Measurements from ENCODE around the gene SAMD1. TPM values are rescaled to one million over a fixed set of nuclear protein-coding genes. Genes with fewer than 3 reads are reported as not detected.

The SAMD1 gene
- total and polyA plus RNA-seq, 2 of the 8 experiments (the other 6 are each of a cell fraction or from before 2014, with no cell fraction given) = 40.0 to 100 TPM

- Histone ChIP-seq H3K4me2 (ENCODE audit: insufficient read depth in 1 of 2, low read depth in 2 of 2, low read length in 2 of 2) (peak overlapping the region; percentile 11 to 23; a peak in 2 of 4 replicates), H3K27ac (ENCODE audit: low read depth, low read length) (no peak overlapping the region)
- WGBS, 2 experiments (ENCODE audit: extremely low coverage in 1 of 2, insufficient coverage in 1 of 2, insufficient read length in 1 of 2, insufficient replicate concordance in 2 of 2, low coverage in 1 of 2, low lambda C conversion rate in 2 of 2, missing lambda C conversion rate in 1 of 2) = 70% methylated on average over 7 of the region's 12 CpGs; no CpG with 5 or more reads in 1 of the 2 experiments
- TF ChIP-seq BACH1 (IDR thresholded peaks at IDR 0.05; ENCODE audit: low read length) (no peak), CTBP2 (IDR thresholded peaks at IDR 0.05; ENCODE audit: borderline replicate concordance, insufficient read depth, insufficient read length, low read length) (no peak), JUN (IDR thresholded peaks at IDR 0.05; ENCODE audit: low read depth, low read length) (no peak), SUZ12 (IDR thresholded peaks at IDR 0.05; ENCODE audit: low read length) (no peak)
These were observed 21.7 kb upstream of the SAMD1 start for GRCh38 chr19:14112051-14112808.

More at GRCh38 chr19:14112051-14112808, 21.7 kb upstream of the SAMD1 start:
- FAIRE-seq = no peak
- H3K79me2 ChIP-seq (ENCODE audit: control insufficient read depth in 1 of 2, insufficient read depth in 2 of 2, low read length in 2 of 2) = 0 out of 4 replicates have a peak, but pooled peaks cover 0 to 3% of the 10 kb centered on the region in 2 experiments
- H2AFZ ChIP-seq (ENCODE audit: low read length) = no peak overlapping the region
- peaks cover 11 to 27% (median 15%) of the 10 kb centered on the region in 4 experiments for H3K4me1 ChIP-seq (replicated peaks in 1 of 4; ENCODE audit: control insufficient read depth in 3 of 4, insufficient read depth in 4 of 4, low read length in 3 of 4)
- H3K4me3 ChIP-seq (ENCODE audit: extremely low read depth in 1 of 4, insufficient read depth in 2 of 4, low read depth in 3 of 4, low read length in 4 of 4) = no peak overlapping the region
- H2BK15ac ChIP-seq (ENCODE audit: low read length) = peak overlapping the region; percentile 88; the same call in 1 of the 2 replicates
- no peak overlapping the region for H3K14ac ChIP-seq (ENCODE audit: insufficient read length)
- peak overlapping the region; percentile 82 for H3K4ac ChIP-seq (replicated peaks; ENCODE audit: insufficient read length, low read depth, low read length)
- peaks cover 9 to 12% of the 10 kb centered on the region in 2 experiments for H4K20me1 ChIP-seq (replicated peaks in 1 of 2; ENCODE audit: control insufficient read depth in 1 of 2, insufficient read depth in 2 of 2, low read length in 2 of 2)
- ChIA-PET CTCF (ENCODE audit: partially characterized antibody) (interaction anchor here (1.3 to 11.3 kb wide), 6 partner anchors 8 to 38 kb away, joined by 3 to 105 read pairs (median 24); partner anchors contain the start of gene ASF1B), POLR2A (ENCODE audit: partially characterized antibody) (interaction anchor here (0.6 to 4.2 kb wide), 5 partner anchors 10 to 135 kb away, joined by 3 to 24 read pairs (median 4); partner anchors contain the start of gene ASF1B)
- H2BK12ac ChIP-seq (ENCODE audit: low read depth, low read length) = peak overlapping the region; percentile 98; the same call in 1 of the 2 replicates
- H3K9me3 ChIP-seq (ENCODE audit: insufficient read depth in 2 of 2, low read depth in 1 of 2, low read length in 1 of 2) = no peaks in the 10 kb centered on the region
- no peak overlapping the region for H3K23ac ChIP-seq (ENCODE audit: insufficient read length)
- H2BK20ac ChIP-seq (ENCODE audit: low read length) = no peak overlapping the region
- H2BK120ac ChIP-seq (replicated peaks; ENCODE audit: low read depth, low read length) = peak overlapping the region; percentile 60
- H2BK5ac ChIP-seq (ENCODE audit: low read depth, low read length) = peak overlapping the region; percentile 79; the same call in 1 of the 2 replicates
- no peak overlapping the region for H2AK5ac ChIP-seq (ENCODE audit: low read depth, low read length)
- no peak overlapping the region for H3K9ac ChIP-seq (replicated peaks in 1 of 4; ENCODE audit: extremely low read depth in 1 of 4, low read depth in 3 of 4, low read length in 3 of 4)
- peak overlapping the region; percentile 86; the same call in 1 of the 2 replicates for H4K8ac ChIP-seq (ENCODE audit: extremely low read depth, insufficient read depth, low read length)
- H3K23me2 ChIP-seq (ENCODE audit: low read depth, low read length) = peaks cover 3% of the 10 kb centered on the region; the same call in 1 of the 2 replicates
- H4K91ac ChIP-seq (replicated peaks; ENCODE audit: insufficient read length, low read length) = peak overlapping the region; percentile 81
- DNase-seq (ENCODE audit: low read depth in 1 of 2, low spot score in 2 of 2) = no peak
- no peak overlapping the region for H4K5ac ChIP-seq (ENCODE audit: insufficient read length, low read depth, low read length)
- peaks cover 4% of the 10 kb centered on the region for H3K79me1 ChIP-seq (ENCODE audit: low read depth, low read length)
- no peaks in the 10 kb centered on the region; a peak in 2 of 7 replicates for H3K27me3 ChIP-seq (replicated peaks in 1 of 4; ENCODE audit: control insufficient read depth in 3 of 4, extremely low read depth in 1 of 4, insufficient read depth in 3 of 4, low read length in 3 of 4)
- peak overlapping the region; percentile 78 for H3K56ac ChIP-seq (replicated peaks; ENCODE audit: insufficient read length, low read depth, low read length)
- no peaks in the 10 kb centered on the region for H3K36me3 ChIP-seq (ENCODE audit: control insufficient read depth in 2 of 4, insufficient read depth in 4 of 4, low read length in 3 of 4)
- peak overlapping the region; percentile 88; the same call in 1 of the 2 replicates for H3K18ac ChIP-seq (ENCODE audit: extremely low read depth, low read length)
